SK-N-MC (cell line): ENCODE data around the gene GPC6.
"Not testable (repeated sequence)": the region's sequence is repeated elsewhere in the genome, so short reads cannot be mapped to it uniquely, and the experiment has no call there.

Experiments used
- DNase-seq: peaks from one replicate; pipeline ENCODE4 v3.0.0-alpha.2; 2011; ENCODE audit warnings: low read depth, low spot score
- H3K27ac ChIP-seq: fragments of 200-600 bp; sonication (generic); 2 replicates; pipeline ENCODE4 v1.5.1; 2016; ENCODE audit warnings: mixed run types
- H3K36me3 ChIP-seq: fragments of 200-600 bp; sonication (generic); 2 replicates; pipeline ENCODE4 v1.6.1; 2017; ENCODE audit warnings: antibody characterized with exemption, low read length, mixed read lengths; ENCODE audit not compliant: insufficient read depth
- H3K4me3 ChIP-seq: fragments of 200-600 bp; sonication (generic); 2 replicates; pipeline ENCODE4 v1.5.1; 2016
- H3K9ac ChIP-seq: fragments of 200-600 bp; sonication (generic); 2 replicates; pipeline ENCODE4 v1.8.0; 2017; ENCODE audit warnings: mixed run types, mixed read lengths; ENCODE audit not compliant: insufficient read length
- H3K9me3 ChIP-seq: fragments of 200-600 bp; sonication (generic); 2 replicates; pipeline ENCODE4 v1.6.1; 2017; ENCODE audit warnings: low read depth, mild to moderate bottlenecking, antibody characterized with exemption, low read length, moderate library complexity, mixed read lengths
- EZH2 ChIP-seq: fragments of 200-600 bp; sonication (generic); IDR thresholded peaks from one replicate; pipeline ENCODE4 v1.6.1; 2017; ENCODE audit warnings: antibody characterized with exemption
- FOXP2 ChIP-seq: optimal IDR thresholded peaks from 2 replicates; pipeline ENCODE3; 2011; ENCODE audit warnings: mild to moderate bottlenecking, moderate library complexity; ENCODE audit not compliant: insufficient read depth; ENCODE audit errors: extremely low read length, control extremely low read depth
- POLR2AphosphoS5 ChIP-seq: IDR thresholded peaks from 2 replicates; pipeline ENCODE4 v1.6.1; 2012; ENCODE audit warnings: mild to moderate bottlenecking, low read depth, low read length, borderline replicate concordance

Gene GPC6

DNA sequence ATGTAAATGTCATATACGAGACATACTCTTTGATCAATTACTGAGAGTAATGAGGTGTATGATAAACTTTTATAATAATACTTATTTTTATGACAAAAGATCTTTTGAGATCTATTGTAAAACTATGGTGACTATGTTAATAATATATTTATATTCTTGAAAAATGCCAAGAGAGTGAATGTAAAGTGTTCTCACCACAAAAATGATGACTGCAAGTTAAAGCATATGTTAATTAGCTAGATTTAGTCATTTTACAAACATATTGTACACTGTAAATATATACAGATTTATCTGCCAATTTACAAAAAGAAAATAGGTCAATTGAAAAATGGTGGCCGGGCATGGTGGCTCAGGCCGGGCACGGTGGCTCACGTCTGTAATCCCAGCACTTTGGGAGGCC lies 81.0 kb downstream of the GPC6 start:
- no peak for TF ChIP-seq FOXP2
- TF ChIP-seq POLR2AphosphoS5: no peak
- no peak for TF ChIP-seq EZH2
- Histone ChIP-seq H3K9ac (no peak overlapping the region), H3K4me3 (no peak overlapping the region), H3K9me3 (no peaks in the 10 kb centered on the region), H3K36me3 (no peaks in the 10 kb centered on the region), H3K27ac (no peak overlapping the region)
- no peak for DNase-seq

DNA sequence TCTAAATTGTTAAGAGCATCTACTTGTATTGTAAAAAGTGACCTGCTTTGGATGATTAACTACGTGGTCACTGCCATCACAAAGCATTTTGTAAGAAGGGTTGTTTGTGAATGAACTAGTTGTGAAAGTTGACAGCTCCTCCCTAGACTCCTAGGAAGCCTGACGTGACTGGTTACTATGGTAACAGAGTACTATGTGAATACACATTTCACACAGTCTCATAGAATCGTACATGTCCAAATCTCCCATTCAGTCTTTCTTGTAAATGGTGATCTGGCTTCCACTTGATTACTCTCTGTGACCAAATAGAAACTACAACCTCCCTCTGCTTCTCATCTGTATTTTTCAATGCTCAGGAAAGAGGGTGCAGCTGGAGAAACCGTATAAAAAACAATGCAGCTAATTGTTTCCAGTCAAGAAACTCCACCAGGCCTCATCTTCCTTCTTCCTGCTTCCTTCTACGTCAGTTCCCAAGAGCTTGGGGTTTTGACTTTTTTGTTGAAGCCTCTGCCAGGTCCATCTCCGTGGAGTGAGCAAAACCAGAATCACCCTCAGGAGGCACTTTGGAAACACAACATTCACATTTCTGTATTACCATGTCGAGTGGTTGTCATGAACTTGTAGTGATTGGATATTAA lies 83.4 kb downstream of the GPC6 start:
- Histone ChIP-seq H3K27ac (no peak overlapping the region), H3K36me3 (no peaks in the 10 kb centered on the region), H3K9me3 (no peaks in the 10 kb centered on the region), H3K4me3 (no peak overlapping the region), H3K9ac (no peak overlapping the region)
- TF ChIP-seq POLR2AphosphoS5: no peak
- TF ChIP-seq FOXP2: no peak
- no peak for TF ChIP-seq EZH2
- DNase-seq: no peak

GRCh38 chr13:93316841-93317240 lies 90.2 kb downstream of the GPC6 start:
- H3K9me3 ChIP-seq: no peaks in the 10 kb centered on the region
- no peaks in the 10 kb centered on the region for H3K36me3 ChIP-seq
- TF ChIP-seq POLR2AphosphoS5: no peak
- TF ChIP-seq EZH2: no peak
- no peak for TF ChIP-seq FOXP2
- no peak overlapping the region for H3K9ac ChIP-seq
- no peak for DNase-seq
- no peak overlapping the region for H3K27ac ChIP-seq
- H3K4me3 ChIP-seq: no peak overlapping the region

DNA sequence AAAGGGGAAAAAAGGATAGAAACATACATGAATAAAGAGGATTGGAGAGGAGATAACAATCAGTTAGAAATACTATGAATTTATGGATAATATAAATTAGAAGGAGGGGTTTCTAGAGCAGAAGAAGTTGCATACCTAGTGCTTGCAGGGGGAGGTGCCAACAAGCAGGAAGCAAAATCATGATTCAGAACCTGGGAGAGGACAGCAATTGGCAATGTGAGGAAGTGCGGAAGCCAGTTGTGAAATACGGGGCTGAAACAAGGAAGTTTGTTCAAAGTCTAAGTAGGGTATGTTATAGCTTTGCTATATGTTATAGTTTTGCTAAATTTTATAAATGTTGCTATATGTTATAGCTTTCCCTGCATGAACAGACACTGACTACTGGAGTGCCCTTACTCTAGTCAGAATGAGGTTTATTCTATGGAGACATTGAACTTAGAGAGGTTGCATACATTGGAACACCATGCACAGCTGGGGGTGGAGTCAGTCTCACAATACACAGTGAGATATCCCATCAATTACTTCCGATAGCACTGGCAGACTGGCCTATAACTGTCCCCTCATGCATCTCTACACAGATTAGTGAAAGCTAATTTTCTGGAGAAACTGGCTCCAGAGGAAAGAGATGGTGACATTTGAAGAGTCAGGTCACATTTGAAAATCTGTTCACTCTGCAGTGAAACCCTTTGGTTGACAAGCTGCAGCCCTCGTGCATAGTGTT lies 92.1 kb downstream of the GPC6 start:
- TF ChIP-seq FOXP2: no peak
- no peak for TF ChIP-seq POLR2AphosphoS5
- TF ChIP-seq EZH2: no peak
- H3K9ac ChIP-seq: no peak overlapping the region
- no peak overlapping the region for H3K27ac ChIP-seq
- DNase-seq: no peak
- H3K4me3 ChIP-seq: no peak overlapping the region
- no peaks in the 10 kb centered on the region for H3K36me3 ChIP-seq
- no peaks in the 10 kb centered on the region for H3K9me3 ChIP-seq

DNA sequence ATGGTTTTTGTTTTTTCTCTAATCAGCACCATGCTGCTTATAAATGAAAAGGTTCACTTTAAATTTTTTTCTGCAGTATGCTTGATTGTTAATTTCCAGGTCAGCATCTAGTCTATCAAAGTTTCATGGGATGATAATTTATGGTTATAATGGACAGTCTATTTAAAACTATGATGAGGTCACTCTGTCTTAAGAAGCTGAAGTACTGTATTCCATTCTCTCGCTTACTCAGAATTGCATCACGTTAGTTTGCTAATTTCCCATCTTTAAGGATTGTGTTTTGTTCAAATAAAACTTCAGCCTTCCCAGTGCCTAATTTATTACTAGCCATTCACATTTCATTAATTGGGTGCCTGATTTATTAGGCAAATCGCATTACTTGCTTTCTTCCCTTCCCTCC lies 94.3 kb downstream of the GPC6 start:
- H3K9ac ChIP-seq: no peak overlapping the region
- H3K27ac ChIP-seq: no peak overlapping the region
- TF ChIP-seq FOXP2 (no peak), EZH2 (no peak), POLR2AphosphoS5 (no peak)
- no peak overlapping the region for H3K4me3 ChIP-seq
- H3K9me3 ChIP-seq: no peaks in the 10 kb centered on the region
- no peaks in the 10 kb centered on the region for H3K36me3 ChIP-seq
- no peak for DNase-seq

DNA sequence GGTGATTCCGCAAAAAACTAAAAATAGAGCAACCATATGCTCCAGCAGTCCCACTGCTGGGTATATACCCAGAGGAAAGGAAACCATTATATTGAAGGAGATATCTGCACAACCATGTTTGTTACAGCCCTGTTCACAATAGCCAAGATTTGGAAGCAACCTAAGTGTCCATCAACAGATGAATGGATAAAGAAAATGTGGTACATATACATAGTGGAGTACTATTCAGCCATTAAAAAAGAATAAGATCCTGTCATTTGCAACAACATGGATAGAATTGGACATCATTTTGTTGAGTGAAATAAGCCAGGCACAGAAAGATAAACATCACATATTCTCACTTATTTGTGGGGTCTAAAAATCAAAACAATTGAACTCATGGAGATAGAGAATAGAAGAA lies 97.3 kb downstream of the GPC6 start:
- H3K27ac ChIP-seq, H3K9me3 ChIP-seq, H3K36me3 ChIP-seq, DNase-seq, H3K9ac ChIP-seq, H3K4me3 ChIP-seq: not testable (repeated sequence)

- H3K36me3 ChIP-seq: no peaks in the 10 kb centered on the region
- H3K9ac ChIP-seq: no peak overlapping the region
- H3K4me3 ChIP-seq: no peak overlapping the region
- DNase-seq: no peak
- H3K9me3 ChIP-seq: no peaks in the 10 kb centered on the region
- TF ChIP-seq FOXP2: no peak
- no peak for TF ChIP-seq POLR2AphosphoS5
- TF ChIP-seq EZH2: no peak
- no peak overlapping the region for H3K27ac ChIP-seq
Measured at GRCh38 chr13:93325303-93326233, 99.0 kb downstream of the GPC6 start.

- no peak for DNase-seq
- TF ChIP-seq POLR2AphosphoS5 (no peak), EZH2 (no peak), FOXP2 (no peak)
- Histone ChIP-seq H3K4me3 (no peak overlapping the region), H3K9ac (no peak overlapping the region), H3K9me3 (no peaks in the 10 kb centered on the region), H3K27ac (no peak overlapping the region), H3K36me3 (no peaks in the 10 kb centered on the region)
Measured at GRCh38 chr13:93326234-93326811, 99.7 kb downstream of the GPC6 start.
